Transverse colon (tissue), 4 donors: Measurements from ENCODE around the gene SDSL.

Source experiments
- EP300 ChIP-seq: sonication (generic); formaldehyde crosslinking; IDR thresholded peaks from one replicate; pipeline ENCODE4 v1.6.1; 2017; ENCODE audit warnings: antibody characterized with exemption, low read depth
- POLR2A ChIP-seq: fragments of 450-650 bp; IDR thresholded peaks from one replicate; pipeline ENCODE4 v1.6.1; 2016; ENCODE audit warnings: antibody characterized with exemption, mild to moderate bottlenecking, moderate library complexity
- POLR2AphosphoS5 ChIP-seq, 3 donors: sonication (generic); formaldehyde crosslinking; IDR thresholded peaks; one replicate each; pipeline ENCODE4 v1.6.1; 2016; ENCODE audit warnings: antibody characterized with exemption in 3 of 3
- TF ChIP-seq, protein P1 (sequence below), 5 experiments: fragments of 200-600 bp in 3 of 5; fragments of 450-650 bp in 2 of 5; sonication (generic) in 3 of 5; IDR thresholded peaks; 1 replicate in 2 of 5; 2 replicates in 3 of 5; pipeline ENCODE4 v1.5.1; 2016 to 2017; ENCODE audit warnings: antibody characterized with exemption in 5 of 5, inconsistent platforms in 3 of 5, mild to moderate bottlenecking in 2 of 5, moderate library complexity in 1 of 5

DNA sequence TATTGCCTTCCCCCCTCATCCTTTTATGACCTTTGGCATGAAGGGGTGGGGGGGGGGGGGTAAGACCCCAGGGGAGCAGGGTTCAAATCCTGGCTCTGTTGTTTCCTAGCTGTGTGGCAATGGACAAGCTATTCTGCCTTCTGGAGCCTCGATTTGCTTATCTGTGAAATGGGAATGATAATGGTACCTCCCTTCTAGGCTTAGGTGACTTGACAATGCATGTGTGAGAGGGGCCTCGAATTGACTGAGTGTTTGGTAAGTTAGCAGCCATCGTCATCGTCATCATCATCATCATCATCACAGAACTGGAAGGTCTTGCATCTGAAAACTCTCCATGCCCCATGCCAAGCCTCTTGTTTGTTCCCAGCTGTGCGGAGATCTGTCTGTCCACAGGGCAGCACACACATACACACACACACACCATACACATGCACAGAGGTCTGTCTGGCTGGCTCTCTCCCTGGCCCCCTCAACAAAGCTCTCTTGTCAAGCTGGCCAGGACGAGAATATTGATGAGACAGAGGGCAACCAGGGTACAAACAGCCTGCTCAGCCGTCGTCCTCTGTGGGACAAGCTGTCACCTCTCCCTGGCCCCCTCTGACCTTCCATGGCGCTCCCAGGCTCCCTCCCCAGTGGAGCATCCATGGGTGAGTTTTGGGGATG is 12.6 kb upstream of the SDSL start:
- TF ChIP-seq, protein P1, sequence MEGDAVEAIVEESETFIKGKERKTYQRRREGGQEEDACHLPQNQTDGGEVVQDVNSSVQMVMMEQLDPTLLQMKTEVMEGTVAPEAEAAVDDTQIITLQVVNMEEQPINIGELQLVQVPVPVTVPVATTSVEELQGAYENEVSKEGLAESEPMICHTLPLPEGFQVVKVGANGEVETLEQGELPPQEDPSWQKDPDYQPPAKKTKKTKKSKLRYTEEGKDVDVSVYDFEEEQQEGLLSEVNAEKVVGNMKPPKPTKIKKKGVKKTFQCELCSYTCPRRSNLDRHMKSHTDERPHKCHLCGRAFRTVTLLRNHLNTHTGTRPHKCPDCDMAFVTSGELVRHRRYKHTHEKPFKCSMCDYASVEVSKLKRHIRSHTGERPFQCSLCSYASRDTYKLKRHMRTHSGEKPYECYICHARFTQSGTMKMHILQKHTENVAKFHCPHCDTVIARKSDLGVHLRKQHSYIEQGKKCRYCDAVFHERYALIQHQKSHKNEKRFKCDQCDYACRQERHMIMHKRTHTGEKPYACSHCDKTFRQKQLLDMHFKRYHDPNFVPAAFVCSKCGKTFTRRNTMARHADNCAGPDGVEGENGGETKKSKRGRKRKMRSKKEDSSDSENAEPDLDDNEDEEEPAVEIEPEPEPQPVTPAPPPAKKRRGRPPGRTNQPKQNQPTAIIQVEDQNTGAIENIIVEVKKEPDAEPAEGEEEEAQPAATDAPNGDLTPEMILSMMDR (IDR thresholded peaks at IDR 0.05) = no peak
- TF ChIP-seq POLR2AphosphoS5 (IDR thresholded peaks at IDR 0.05) = no peak
- TF ChIP-seq EP300 = no peak
- no peak for TF ChIP-seq POLR2A
